HCT116 (cell line): ENCODE measurements around the gene UBL5. TPM values are rescaled to one million over a fixed set of nuclear protein-coding genes. Genes with fewer than 3 reads are reported as not detected.

ENCODE experiments used
- ATAC-seq: fragments of 200-7000 bp; cut with Tn5 transposase; 2 replicates; pipeline ENCODE4 v1.9.1; 2020; ENCODE audit warnings: mild to moderate bottlenecking, moderate library complexity
- BruUV-seq: library from RNA; stranded (reverse); fragments of 400-500 nt; replicated peaks from 2 replicates; lab custom pipeline; 2021; lab: Mats Ljungman, UMichigan
- CTCF ChIA-PET: fragments of 300-600 bp; sonication (Branson Sonifier 250); formaldehyde crosslinking; loops from one replicate; lab custom pipeline; 2021; ENCODE audit warnings: antibody characterized with exemption; lab: Charles Lee
- POLR2A ChIA-PET: fragments of 300-600, 350-600 bp; sonication (Branson Sonifier 250); formaldehyde crosslinking; loops from one replicate; lab custom pipeline; 2021; ENCODE audit warnings: antibody characterized with exemption; lab: Charles Lee
- RAD21 ChIA-PET, 2 experiments: fragments of 300-600 bp; sonication (Branson Sonifier 250); formaldehyde crosslinking; loops; one replicate each; lab custom pipeline; 2023; ENCODE audit warnings: low total read pairs in 2 of 2; ENCODE audit not compliant: uncharacterized antibody in 2 of 2, unreplicated experiment in 2 of 2, low non-redundant PET in 1 of 2; lab: Charles Lee
- DNase-seq: peaks from one replicate; pipeline ENCODE4 v3.0.0-alpha.2; 2010; ENCODE audit warnings: low read depth, low spot score
- H2AFZ ChIP-seq: fragments of 200-600 bp; shearing (Covaris generic), sonication (generic); 2 replicates; pipeline ENCODE4 v1.6.1; 2017; ENCODE audit warnings: low read depth, mixed run types, mixed read lengths, antibody characterized with exemption, low read length; ENCODE audit not compliant: poor library complexity, severe bottlenecking
- H3K27ac ChIP-seq: 2 replicates; pipeline ENCODE4 v1.5.1; 2012; ENCODE audit warnings: low read depth, low read length
- H3K27me3 ChIP-seq: fragments of 200-600 bp; sonication (generic); 2 replicates; pipeline ENCODE4 v1.6.1; 2016; ENCODE audit warnings: mixed run types, low read length, mixed read lengths; ENCODE audit not compliant: insufficient read depth
- H3K36me3 ChIP-seq, 2 experiments: fragments of 200-500 bp in 1 of 2; fragments of 200-600 bp in 1 of 2; sonication (Bioruptor generic) in 1 of 2; sonication (generic) in 1 of 2; 2 replicates each; pipeline versions ENCODE4 v1.5.1 to v1.6.1; 2014 to 2016; ENCODE audit warnings: low read length in 2 of 2, inconsistent platforms in 1 of 2, mixed read lengths in 1 of 2, mixed run types in 1 of 2; ENCODE audit not compliant: insufficient read depth in 2 of 2, control insufficient read depth in 1 of 2
- H3K4me1 ChIP-seq, 2 experiments: fragments of 200-600 bp in 1 of 2; sonication (generic) in 1 of 2; 2 replicates each; pipeline versions ENCODE4 v1.5.1 to v1.6.1; 2012 to 2017; ENCODE audit warnings: low read length in 2 of 2, inconsistent platforms in 1 of 2, mild to moderate bottlenecking in 1 of 2, mixed read lengths in 1 of 2, mixed run types in 1 of 2, moderate library complexity in 1 of 2; ENCODE audit not compliant: insufficient read depth in 2 of 2, control insufficient read depth in 1 of 2
- H3K4me2 ChIP-seq: fragments of 200-600 bp; sonication (generic); 2 replicates; pipeline ENCODE4 v1.6.1; 2017; ENCODE audit warnings: mixed run types, low read length, mixed read lengths
- H3K4me3 ChIP-seq, 2 experiments: fragments of 200-600 bp in 1 of 2; sonication (generic) in 1 of 2; replicated peaks in 1 of 2; 2 replicates each; pipeline ENCODE4 v1.5.1; 2011 to 2016; ENCODE audit warnings: low read length in 2 of 2, control low read depth in 1 of 2, low read depth in 1 of 2, mild to moderate bottlenecking in 1 of 2, mixed read lengths in 1 of 2, mixed run types in 1 of 2
- H3K79me2 ChIP-seq: fragments of 200-600 bp; sonication (generic); 2 replicates; pipeline ENCODE4 v1.6.1; 2017; ENCODE audit warnings: mild to moderate bottlenecking, mixed run types, low read length, moderate library complexity, mixed read lengths; ENCODE audit not compliant: insufficient read depth
- H3K9ac ChIP-seq: fragments of 200-600 bp; sonication (generic); 2 replicates; pipeline ENCODE4 v1.6.1; 2016; ENCODE audit warnings: low read length, mixed read lengths
- H3K9me2 ChIP-seq: fragments of 200-600 bp; sonication (generic), shearing (Covaris generic); 2 replicates; pipeline ENCODE4 v1.6.1; 2017; ENCODE audit warnings: mixed run types, mild to moderate bottlenecking, moderate library complexity; ENCODE audit not compliant: insufficient read depth
- H3K9me3 ChIP-seq, 2 experiments: fragments of 200-500 bp in 1 of 2; fragments of 200-600 bp in 1 of 2; sonication (Bioruptor generic) in 1 of 2; sonication (generic) in 1 of 2; 2 replicates each; pipeline ENCODE4 v1.6.1; 2014 to 2017; ENCODE audit warnings: low read length in 2 of 2, mixed read lengths in 2 of 2, inconsistent platforms in 1 of 2, low read depth in 1 of 2, mild to moderate bottlenecking in 1 of 2, mixed run types in 1 of 2, moderate library complexity in 1 of 2; ENCODE audit not compliant: control insufficient read depth in 1 of 2, insufficient read depth in 1 of 2
- H4K20me1 ChIP-seq: fragments of 200-600 bp; sonication (generic), shearing (Covaris generic); 2 replicates; pipeline ENCODE4 v1.6.1; 2017; ENCODE audit warnings: mixed run types, mild to moderate bottlenecking, moderate library complexity; ENCODE audit not compliant: insufficient read depth
- ELF1 ChIP-seq: IDR thresholded peaks from 2 replicates; pipeline ENCODE4 v1.6.1; 2012; ENCODE audit warnings: low read depth, borderline replicate concordance
- EZH2 ChIP-seq: fragments of 200-600 bp; sonication (generic); IDR thresholded peaks from 2 replicates; pipeline ENCODE4 v1.6.1; 2017; ENCODE audit warnings: antibody characterized with exemption, mixed run types
- FOSL1 ChIP-seq: IDR thresholded peaks from 2 replicates; pipeline ENCODE4 v1.6.1; 2012; ENCODE audit warnings: low read depth
- MAX ChIP-seq: IDR thresholded peaks from 2 replicates; pipeline ENCODE4 v1.6.1; 2012
- POLR2A ChIP-seq: IDR thresholded peaks from 2 replicates; pipeline ENCODE4 v1.7.0; 2011; ENCODE audit warnings: borderline replicate concordance; ENCODE audit not compliant: insufficient read depth, insufficient read length; ENCODE audit errors: extremely low read depth
- intact Hi-C: fragments of 100-400 bp; cut with micrococcal nuclease; formaldehyde crosslinking; loops from 2 replicates; pipeline ENCODE4 v1.10.0; 2022
- total RNA-seq: library from RNA; stranded (reverse); gene quantifications from one replicate; pipeline ENCODE4 v1.2.1, GENCODE V29; 2021; ENCODE audit not compliant: unreplicated experiment

UBL5 gene
- total RNA-seq, 1 experiment from 2014 or later = 335 TPM

GRCh38 chr19:9871626-9872338 is 44.1 kb downstream of the UBL5 start:
- Histone ChIP-seq H3K9me3 (no peaks in the 10 kb centered on the region), H2AFZ (no peak overlapping the region), H3K4me3 (no peak overlapping the region), H3K27me3 (no peaks in the 10 kb centered on the region), H3K4me1 (no peaks in the 10 kb centered on the region), H3K27ac (no peak overlapping the region), H3K36me3 (no peaks in the 10 kb centered on the region), H3K9ac (no peak overlapping the region), H3K4me2 (no peak overlapping the region), H3K79me2 (no peaks in the 10 kb centered on the region), H4K20me1 (no peaks in the 10 kb centered on the region), H3K9me2 (no peaks in the 10 kb centered on the region)
- no peak for TF ChIP-seq ELF1
- no peak for TF ChIP-seq FOSL1
- TF ChIP-seq EZH2 = no peak
- ChIA-PET RAD21 (no interaction called here), POLR2A (interaction anchor here (0.5 kb wide), 1 partner anchor 10 kb away, joined by 3 read pairs; no protein-coding TSS in a partner anchor), CTCF (no interaction called here)
- ATAC-seq (no peak), DNase-seq (no peak)
- BruUV-seq = no TSS peak
- intact Hi-C loops = no loop called here

GRCh38 chr19:9872618-9873242 is 45.0 kb downstream of the UBL5 start:
- peaks cover 3% of the 10 kb centered on the region in 2 experiments for H3K4me1 ChIP-seq
- ATAC-seq (no peak), DNase-seq (no peak)
- H3K79me2 ChIP-seq = no peaks in the 10 kb centered on the region
- no peaks in the 10 kb centered on the region for H4K20me1 ChIP-seq
- ChIA-PET RAD21 (no interaction called here), POLR2A (no interaction called here), CTCF (no interaction called here)
- no peak overlapping the region for H3K9ac ChIP-seq
- intact Hi-C loops = no loop called here
- H3K27me3 ChIP-seq = no peaks in the 10 kb centered on the region
- H3K9me3 ChIP-seq = no peaks in the 10 kb centered on the region
- no peaks in the 10 kb centered on the region for H3K9me2 ChIP-seq
- H3K4me3 ChIP-seq = no peak overlapping the region
- no TSS peak for BruUV-seq
- no peak overlapping the region for H3K27ac ChIP-seq
- no peak for TF ChIP-seq POLR2A
- TF ChIP-seq MAX = no peak
- no peaks in the 10 kb centered on the region for H3K36me3 ChIP-seq
- no peak overlapping the region for H2AFZ ChIP-seq
- no peak overlapping the region for H3K4me2 ChIP-seq
